GM12878 (cell line): Measurements from ENCODE around the gene LMAN2. TPM values are rescaled to one million over a fixed set of nuclear protein-coding genes. Genes with fewer than 3 reads are reported as not detected.

Experiments
- ATAC-seq: fragments of 200-7000 bp; cut with Tn5 transposase; 3 replicates; pipeline ENCODE4 v1.9.1; 2020; ENCODE audit warnings: mild to moderate bottlenecking, moderate library complexity
- BruUV-seq: library from RNA; stranded (reverse); fragments of 400-500 nt; replicated peaks from 2 replicates; lab custom pipeline; 2021; lab: Mats Ljungman, UMichigan
- CTCF ChIA-PET: fragments of 300-600 bp; sonication (Branson Sonifier 250); formaldehyde crosslinking; extraction: SDS; loops from one replicate; lab custom pipeline; 2021; ENCODE audit warnings: inconsistent platforms; lab: Yijun Ruan, JAX
- POLR2A ChIA-PET: fragments of 350-600 bp; formaldehyde crosslinking; extraction: SDS; loops from one replicate; lab custom pipeline; 2021; ENCODE audit warnings: inconsistent platforms; lab: Charles Lee
- RAD21 ChIA-PET: fragments of 300-600 bp; sonication (Branson Sonifier 250); formaldehyde crosslinking; loops from one replicate; lab custom pipeline; 2023; ENCODE audit warnings: antibody characterized with exemption; ENCODE audit not compliant: unreplicated experiment; lab: Charles Lee
- SMC1A ChIA-PET: fragments of 300-600 bp; sonication (Branson Sonifier 250); formaldehyde crosslinking; loops from one replicate; lab custom pipeline; 2023; ENCODE audit not compliant: unreplicated experiment, uncharacterized antibody; lab: Charles Lee
- DNase-seq: peaks from one replicate; pipeline ENCODE4 v3.0.0-alpha.2; 2011; ENCODE audit warnings: low read depth, low spot score
- FAIRE-seq: peaks from 3 replicates; lab custom pipeline; 2011; peaks lifted over from hg19 to GRCh38; lab: Jason Lieb, UNC
- H2AFZ ChIP-seq: 2 replicates; pipeline ENCODE4 v1.6.0; 2011; ENCODE audit warnings: low read depth, low read length, control low read depth; ENCODE audit not compliant: control insufficient read depth
- H3K27ac ChIP-seq: 2 replicates; pipeline ENCODE4 v1.5.1; 2011; ENCODE audit warnings: control low read depth; ENCODE audit not compliant: control insufficient read depth, insufficient read depth
- H3K27me3 ChIP-seq, 2 experiments: replicated peaks in 1 of 2; 2 replicates each; pipeline versions ENCODE4 v1.6.0 to v1.6.1; 2011; ENCODE audit warnings: low read length in 1 of 2; ENCODE audit not compliant: control insufficient read depth in 2 of 2, insufficient read depth in 2 of 2
- H3K36me3 ChIP-seq, 2 experiments: 2 replicates each; pipeline ENCODE4 v1.5.1; 2011; ENCODE audit warnings: low read length in 1 of 2; ENCODE audit not compliant: control insufficient read depth in 2 of 2, insufficient read depth in 2 of 2
- H3K4me1 ChIP-seq: 2 replicates; pipeline ENCODE4 v1.6.1; 2011; ENCODE audit warnings: mild to moderate bottlenecking, low read length, moderate library complexity, mixed read lengths; ENCODE audit not compliant: control insufficient read depth, insufficient read depth
- H3K4me2 ChIP-seq: 2 replicates; pipeline ENCODE4 v1.6.0; 2011; ENCODE audit warnings: control low read depth; ENCODE audit not compliant: control insufficient read depth, insufficient read depth
- H3K4me3 ChIP-seq: fragments of 200-600 bp; sonication (generic); 2 replicates; pipeline ENCODE4 v1.5.1; 2016
- H3K79me2 ChIP-seq: 2 replicates; pipeline ENCODE4 v1.6.0; 2011; ENCODE audit warnings: low read length; ENCODE audit not compliant: control insufficient read depth, insufficient read depth
- H3K9ac ChIP-seq: 2 replicates; pipeline ENCODE4 v1.8.0; 2011; ENCODE audit warnings: low read length, control low read depth, mixed read lengths; ENCODE audit not compliant: control insufficient read depth, insufficient read depth
- H3K9me3 ChIP-seq: replicated peaks from 3 replicates; pipeline ENCODE4 v1.5.1; 2011; ENCODE audit warnings: mild to moderate bottlenecking, low read length; ENCODE audit not compliant: control insufficient read depth, insufficient read depth
- H4K20me1 ChIP-seq: 2 replicates; pipeline ENCODE4 v1.6.0; 2011; ENCODE audit not compliant: control insufficient read depth, insufficient read depth
- CEBPB ChIP-seq, 2 experiments: fragments of 150-350 bp in 1 of 2; IDR thresholded peaks; 2 replicates each; pipeline ENCODE4 v1.6.1; 2012 to 2014; ENCODE audit warnings: low read depth in 2 of 2, low read length in 2 of 2, borderline replicate concordance in 1 of 2, inconsistent platforms in 1 of 2
- FOXK2 ChIP-seq: fragments of 450-650 bp; IDR thresholded peaks from 2 replicates; pipeline ENCODE4 v1.6.1; 2017; ENCODE audit warnings: mild to moderate bottlenecking, moderate library complexity
- KDM1A ChIP-seq: fragments of 200-600 bp; sonication (generic); IDR thresholded peaks from 2 replicates; pipeline ENCODE4 v1.6.1; 2016; ENCODE audit warnings: borderline replicate concordance
- MEF2B ChIP-seq: fragments of 450-650 bp; IDR thresholded peaks from 2 replicates; pipeline ENCODE4 v1.6.1; 2018; ENCODE audit warnings: mild to moderate bottlenecking, moderate library complexity; ENCODE audit not compliant: partially characterized antibody, poor library complexity, severe bottlenecking
- MTA2 ChIP-seq: fragments of 450-650 bp; IDR thresholded peaks from 2 replicates; pipeline ENCODE4 v1.6.1; 2016; ENCODE audit warnings: low read depth, mild to moderate bottlenecking, moderate library complexity
- MYB ChIP-seq: fragments of 150-350 bp; IDR thresholded peaks from 2 replicates; pipeline ENCODE4 v1.6.1; 2014; ENCODE audit warnings: mild to moderate bottlenecking, low read depth, low read length, borderline replicate concordance
- NBN ChIP-seq: fragments of 450-650 bp; IDR thresholded peaks from 2 replicates; pipeline ENCODE4 v1.6.1; 2016
- PAX8 ChIP-seq: fragments of 450-650 bp; IDR thresholded peaks from 2 replicates; pipeline ENCODE4 v1.6.1; 2017; ENCODE audit warnings: mild to moderate bottlenecking, moderate library complexity
- POLR2AphosphoS5 ChIP-seq: IDR thresholded peaks from 2 replicates; pipeline ENCODE4 v1.6.1; 2011; ENCODE audit warnings: mild to moderate bottlenecking, low read length, inconsistent platforms
- RB1 ChIP-seq: fragments of 450-650 bp; formaldehyde crosslinking; IDR thresholded peaks from 2 replicates; pipeline ENCODE4 v1.6.1; 2017; ENCODE audit warnings: mild to moderate bottlenecking, borderline replicate concordance
- RBBP5 ChIP-seq: fragments of 200-600 bp; sonication (generic); conservative IDR thresholded peaks from 2 replicates; pipeline ENCODE4 v1.6.1; 2016
- RUNX3 ChIP-seq: IDR thresholded peaks from 2 replicates; pipeline ENCODE4 v1.6.1; 2012; ENCODE audit warnings: low read length, inconsistent platforms
- SUZ12 ChIP-seq: fragments of 200-600 bp; sonication (generic); IDR thresholded peaks from one replicate; pipeline ENCODE4 v1.6.1; 2018; ENCODE audit warnings: antibody characterized with exemption, mild to moderate bottlenecking; ENCODE audit not compliant: unreplicated experiment
- TCF7 ChIP-seq: IDR thresholded peaks from 2 replicates; pipeline ENCODE4 v1.6.1; 2014; ENCODE audit warnings: antibody characterized with exemption, borderline replicate concordance
- ZBED1 ChIP-seq: IDR thresholded peaks from 2 replicates; pipeline ENCODE4 v1.6.1; 2016; ENCODE audit warnings: borderline replicate concordance
- ZNF207 ChIP-seq: fragments of 450-650 bp; IDR thresholded peaks from 2 replicates; pipeline ENCODE4 v1.6.1; 2014; ENCODE audit warnings: antibody characterized with exemption, mild to moderate bottlenecking, borderline replicate concordance
- WGBS: methylation state at CpG from one replicate; pipeline ENCODE4 v1.1.6; 2016; ENCODE audit warnings: low lambda C conversion rate; ENCODE audit not compliant: insufficient replicate concordance, insufficient coverage; ENCODE audit errors: missing lambda C conversion rate; 5-methylcytosine and 5-hydroxymethylcytosine counted together
- in situ Hi-C: fragments of 300-500 bp; cut with MboI; formaldehyde crosslinking; loops from 9 replicates; pipeline ENCODE4 v1.14.3; 2018; ENCODE audit warnings: mixed read lengths
- intact Hi-C: fragments of 100-400 bp; cut with micrococcal nuclease; formaldehyde crosslinking; loops from one replicate; pipeline ENCODE4 v1.14.2; 2022; ENCODE audit not compliant: unreplicated experiment
- polyA plus RNA-seq, 11 experiments: library from polyadenylated mRNA; depleted of rRNA in 4 of 11; unstranded in 6 of 11; stranded (reverse) in 5 of 11; fragments of >200 nt; fragmentation: Nextera tagmentation in 4 of 11; fragmentation: Illumina TruSeq in 1 of 11; extraction: Ambion mirVana in 4 of 11; extraction: Trizol in 1 of 11; gene quantifications; 1 replicate in 1 of 11; 2 replicates in 10 of 11; pipeline versions ENCODE4 v1.2.1 to v1.2.3, GENCODE V29; 2011 to 2016; ENCODE audit warnings: inconsistent platforms in 2 of 11, missing spikeins in 2 of 11, low read depth in 1 of 11
- total RNA-seq, 4 experiments: library from RNA; depleted of rRNA in 3 of 4; stranded (reverse); fragments of >200 nt in 3 of 4; fragmentation: Illumina TruSeq in 1 of 4; extraction: Trizol in 1 of 4; gene quantifications; 2 replicates each; pipeline versions ENCODE4 v1.2.1 to v1.2.3, GENCODE V29; 2013 to 2021
- TF ChIP-seq, protein P1 (sequence below): fragments of 450-650 bp; IDR thresholded peaks from 2 replicates; pipeline ENCODE4 v1.6.1; 2016; ENCODE audit warnings: mild to moderate bottlenecking
- TF ChIP-seq, protein P2 (sequence below): IDR thresholded peaks from 2 replicates; pipeline ENCODE4 v1.6.1; 2012; ENCODE audit warnings: low read depth, low read length, improper control_type of control experiment
- TF ChIP-seq, protein P3 (sequence below): fragments of 450-650 bp; IDR thresholded peaks from 2 replicates; pipeline ENCODE4 v1.6.1; 2017; ENCODE audit warnings: mild to moderate bottlenecking, low read depth, inconsistent platforms; ENCODE audit not compliant: poor library complexity, severe bottlenecking

Gene LMAN2
- total and polyA plus RNA-seq, 10 of the 15 experiments (the other 5 are each of a cell fraction or from before 2014, with no cell fraction given) = 2.4 to 264 (median 147) TPM

DNA sequence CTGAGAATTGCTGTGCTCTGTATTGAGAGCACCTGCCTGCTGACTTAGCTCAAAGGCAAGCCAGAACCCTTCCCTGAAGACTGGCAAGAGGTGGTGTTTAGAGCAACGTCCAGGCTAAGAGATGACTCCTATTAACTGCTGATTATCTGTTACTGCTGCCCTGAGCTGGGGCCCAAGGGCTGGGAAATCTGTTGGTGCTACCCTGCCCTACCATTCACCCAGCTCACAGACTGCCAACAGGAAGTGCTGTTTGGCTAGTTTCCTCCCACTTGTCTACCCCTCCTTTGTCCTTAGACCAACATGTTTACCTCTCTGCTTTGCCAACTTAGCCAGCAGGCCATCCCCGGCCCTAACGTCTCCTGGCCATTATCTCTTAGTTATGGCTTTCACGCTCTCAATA lies 54.9 kb downstream of the LMAN2 start:
- H3K9ac ChIP-seq = no peak overlapping the region
- POLR2A ChIA-PET = interaction anchor here (1.1 kb wide), 1 partner anchor 172 kb away, joined by 3 read pairs; no protein-coding TSS in a partner anchor
- no peak for TF ChIP-seq TCF7
- no peak for TF ChIP-seq POLR2AphosphoS5
- TF ChIP-seq SUZ12 = no peak
- no peak for TF ChIP-seq KDM1A
- no peak for TF ChIP-seq MYB
- TF ChIP-seq, protein P1, sequence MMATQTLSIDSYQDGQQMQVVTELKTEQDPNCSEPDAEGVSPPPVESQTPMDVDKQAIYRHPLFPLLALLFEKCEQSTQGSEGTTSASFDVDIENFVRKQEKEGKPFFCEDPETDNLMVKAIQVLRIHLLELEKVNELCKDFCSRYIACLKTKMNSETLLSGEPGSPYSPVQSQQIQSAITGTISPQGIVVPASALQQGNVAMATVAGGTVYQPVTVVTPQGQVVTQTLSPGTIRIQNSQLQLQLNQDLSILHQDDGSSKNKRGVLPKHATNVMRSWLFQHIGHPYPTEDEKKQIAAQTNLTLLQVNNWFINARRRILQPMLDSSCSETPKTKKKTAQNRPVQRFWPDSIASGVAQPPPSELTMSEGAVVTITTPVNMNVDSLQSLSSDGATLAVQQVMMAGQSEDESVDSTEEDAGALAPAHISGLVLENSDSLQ = no peak
- no peak for TF ChIP-seq MTA2
- TF ChIP-seq CEBPB (IDR thresholded peaks at IDR 0.05; ENCODE audit: borderline replicate concordance in 1 of 2, low read depth in 2 of 2, low read length in 2 of 2) = no peak
- TF ChIP-seq MEF2B = no peak
- TF ChIP-seq, protein P2, sequence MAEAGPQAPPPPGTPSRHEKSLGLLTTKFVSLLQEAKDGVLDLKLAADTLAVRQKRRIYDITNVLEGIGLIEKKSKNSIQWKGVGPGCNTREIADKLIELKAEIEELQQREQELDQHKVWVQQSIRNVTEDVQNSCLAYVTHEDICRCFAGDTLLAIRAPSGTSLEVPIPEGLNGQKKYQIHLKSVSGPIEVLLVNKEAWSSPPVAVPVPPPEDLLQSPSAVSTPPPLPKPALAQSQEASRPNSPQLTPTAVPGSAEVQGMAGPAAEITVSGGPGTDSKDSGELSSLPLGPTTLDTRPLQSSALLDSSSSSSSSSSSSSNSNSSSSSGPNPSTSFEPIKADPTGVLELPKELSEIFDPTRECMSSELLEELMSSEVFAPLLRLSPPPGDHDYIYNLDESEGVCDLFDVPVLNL = no peak
- TF ChIP-seq RBBP5 = no peak
- TF ChIP-seq, protein P3, sequence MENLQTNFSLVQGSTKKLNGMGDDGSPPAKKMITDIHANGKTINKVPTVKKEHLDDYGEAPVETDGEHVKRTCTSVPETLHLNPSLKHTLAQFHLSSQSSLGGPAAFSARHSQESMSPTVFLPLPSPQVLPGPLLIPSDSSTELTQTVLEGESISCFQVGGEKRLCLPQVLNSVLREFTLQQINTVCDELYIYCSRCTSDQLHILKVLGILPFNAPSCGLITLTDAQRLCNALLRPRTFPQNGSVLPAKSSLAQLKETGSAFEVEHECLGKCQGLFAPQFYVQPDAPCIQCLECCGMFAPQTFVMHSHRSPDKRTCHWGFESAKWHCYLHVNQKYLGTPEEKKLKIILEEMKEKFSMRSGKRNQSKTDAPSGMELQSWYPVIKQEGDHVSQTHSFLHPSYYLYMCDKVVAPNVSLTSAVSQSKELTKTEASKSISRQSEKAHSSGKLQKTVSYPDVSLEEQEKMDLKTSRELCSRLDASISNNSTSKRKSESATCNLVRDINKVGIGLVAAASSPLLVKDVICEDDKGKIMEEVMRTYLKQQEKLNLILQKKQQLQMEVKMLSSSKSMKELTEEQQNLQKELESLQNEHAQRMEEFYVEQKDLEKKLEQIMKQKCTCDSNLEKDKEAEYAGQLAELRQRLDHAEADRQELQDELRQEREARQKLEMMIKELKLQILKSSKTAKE = no peak
- no peak for TF ChIP-seq ZBED1
- no peak for TF ChIP-seq RUNX3
- no peak for TF ChIP-seq NBN
- no peak for TF ChIP-seq PAX8
- TF ChIP-seq RB1 = no peak
- TF ChIP-seq FOXK2 = no peak
- no peak for TF ChIP-seq ZNF207

More for the DNA sequence above, 54.9 kb downstream of the LMAN2 start:
- no peaks in the 10 kb centered on the region for H3K27me3 ChIP-seq
- CTCF ChIA-PET = interaction anchor here (1.6 to 4.6 kb wide), 3 partner anchors 13 to 225 kb away, joined by 5 to 25 read pairs (median 20); no protein-coding TSS in a partner anchor
- no peaks in the 10 kb centered on the region for H3K9me3 ChIP-seq
- no peak overlapping the region for H3K4me3 ChIP-seq
- no peak overlapping the region for H2AFZ ChIP-seq
- DNase-seq (no peak), FAIRE-seq (no peak), ATAC-seq (no peak)
- H3K4me1 ChIP-seq = peaks cover 34% of the 10 kb centered on the region
- no peak overlapping the region; the same call in 1 of the 2 replicates for H3K27ac ChIP-seq
- no peaks in the 10 kb centered on the region for H4K20me1 ChIP-seq
- no peaks in the 10 kb centered on the region; the same call in none of the 2 replicates for H3K79me2 ChIP-seq
- H3K36me3 ChIP-seq = peaks cover 26 to 37% of the 10 kb centered on the region in 2 experiments
- no peak overlapping the region for H3K4me2 ChIP-seq
- 38% methylated on average over 4 of the region's 4 CpGs for WGBS
- intact Hi-C loops (no loop called here), in situ Hi-C loops (loop anchor here (5.0 kb wide), 1 partner anchor 179 kb away; no protein-coding TSS in a partner anchor)
- SMC1A ChIA-PET = interaction anchor here (1.5 to 1.9 kb wide), 2 partner anchors 13 to 62 kb away, joined by 3 to 4 read pairs; no protein-coding TSS in a partner anchor
- RAD21 ChIA-PET = no interaction called here
- no TSS peak for BruUV-seq
